Measurements from ENCODE around the gene WRAP73. TPM values are rescaled to one million over a fixed set of nuclear protein-coding genes. Genes with fewer than 3 reads are reported as not detected.

WRAP73 gene
- polyA plus RNA-seq, 1 experiment, result 27.6 TPM

DNA sequence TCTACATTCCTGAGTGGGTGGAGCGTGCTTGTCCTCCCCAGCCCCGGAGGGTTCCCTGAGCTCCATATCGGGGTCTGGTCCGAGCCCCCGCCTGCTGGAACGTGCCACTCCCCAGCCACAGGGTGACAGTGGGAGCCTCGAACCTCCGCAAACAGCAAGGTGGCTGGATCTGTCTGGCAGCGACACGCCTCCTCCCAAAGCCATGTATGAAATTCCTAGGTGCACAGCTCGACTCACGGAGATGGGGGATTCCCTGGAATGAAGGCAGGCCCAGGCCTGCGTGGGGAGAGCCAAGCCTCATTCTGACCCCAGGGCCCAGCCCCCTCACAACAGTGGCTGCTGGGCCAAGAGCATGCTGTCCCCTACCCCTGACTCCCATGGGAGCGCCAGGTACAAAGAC is 35.3 kb upstream of the WRAP73 start:
- H3K36me3 ChIP-seq (ENCODE audit: control insufficient read depth, insufficient read depth, low read length), result no peaks in the 10 kb centered on the region
- ChIA-PET POLR2A (no interaction called here), CTCF (interaction anchor here (1.0 to 1.7 kb wide), 2 partner anchors 10 to 32 kb away, joined by 3 to 4 read pairs; no protein-coding TSS in a partner anchor)
- no peak overlapping the region for H3K4me3 ChIP-seq (ENCODE audit: low read depth, low read length)
- TF ChIP-seq, protein P1, sequence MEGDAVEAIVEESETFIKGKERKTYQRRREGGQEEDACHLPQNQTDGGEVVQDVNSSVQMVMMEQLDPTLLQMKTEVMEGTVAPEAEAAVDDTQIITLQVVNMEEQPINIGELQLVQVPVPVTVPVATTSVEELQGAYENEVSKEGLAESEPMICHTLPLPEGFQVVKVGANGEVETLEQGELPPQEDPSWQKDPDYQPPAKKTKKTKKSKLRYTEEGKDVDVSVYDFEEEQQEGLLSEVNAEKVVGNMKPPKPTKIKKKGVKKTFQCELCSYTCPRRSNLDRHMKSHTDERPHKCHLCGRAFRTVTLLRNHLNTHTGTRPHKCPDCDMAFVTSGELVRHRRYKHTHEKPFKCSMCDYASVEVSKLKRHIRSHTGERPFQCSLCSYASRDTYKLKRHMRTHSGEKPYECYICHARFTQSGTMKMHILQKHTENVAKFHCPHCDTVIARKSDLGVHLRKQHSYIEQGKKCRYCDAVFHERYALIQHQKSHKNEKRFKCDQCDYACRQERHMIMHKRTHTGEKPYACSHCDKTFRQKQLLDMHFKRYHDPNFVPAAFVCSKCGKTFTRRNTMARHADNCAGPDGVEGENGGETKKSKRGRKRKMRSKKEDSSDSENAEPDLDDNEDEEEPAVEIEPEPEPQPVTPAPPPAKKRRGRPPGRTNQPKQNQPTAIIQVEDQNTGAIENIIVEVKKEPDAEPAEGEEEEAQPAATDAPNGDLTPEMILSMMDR (IDR thresholded peaks at IDR 0.05; ENCODE audit: insufficient read depth, low read depth, low read length), result no peak
- DNase-seq (ENCODE audit: low read depth), result no peak
- H3K27me3 ChIP-seq (ENCODE audit: control insufficient read depth, insufficient read depth, low read length), result peaks cover 12% of the 10 kb centered on the region; the same call in 1 of the 2 replicates

DNA sequence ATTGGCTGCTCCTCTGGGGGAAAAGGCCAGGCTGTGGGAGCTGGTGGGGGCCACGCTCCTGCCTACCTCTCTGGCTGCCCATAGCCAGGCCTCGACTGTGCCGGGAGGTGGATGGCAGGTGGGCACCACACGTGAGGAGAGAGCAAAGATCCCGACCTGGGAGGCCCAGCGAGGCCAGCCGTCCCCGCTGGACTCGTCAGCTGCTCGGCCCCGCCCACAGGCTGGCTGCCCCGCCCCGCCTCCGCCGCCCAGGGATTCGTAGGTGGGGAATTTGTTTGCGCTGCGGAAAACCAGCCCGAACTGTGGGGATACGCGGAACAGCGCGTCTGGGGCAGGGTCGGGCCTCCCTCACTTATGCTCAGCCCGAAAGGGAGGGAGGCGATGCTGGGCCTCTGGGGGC is 34.1 kb upstream of the WRAP73 start:
- TF ChIP-seq, protein P1 (IDR thresholded peaks at IDR 0.05; ENCODE audit: insufficient read depth, low read depth, low read length), result no peak
- H3K27me3 ChIP-seq (ENCODE audit: control insufficient read depth, insufficient read depth, low read length), result peaks cover 12% of the 10 kb centered on the region; the same call in 1 of the 2 replicates
- no peaks in the 10 kb centered on the region for H3K36me3 ChIP-seq (ENCODE audit: control insufficient read depth, insufficient read depth, low read length)
- no peak for DNase-seq (ENCODE audit: low read depth)
- H3K4me3 ChIP-seq (ENCODE audit: low read depth, low read length), result no peak overlapping the region
- CTCF ChIA-PET, result interaction anchor here (1.3 kb wide), 1 partner anchor 40 kb away, joined by 3 read pairs; no protein-coding TSS in a partner anchor
- POLR2A ChIA-PET, result interaction anchor here (0.6 kb wide), 1 partner anchor 1101 kb away, joined by 4 read pairs; no protein-coding TSS in a partner anchor

DNA sequence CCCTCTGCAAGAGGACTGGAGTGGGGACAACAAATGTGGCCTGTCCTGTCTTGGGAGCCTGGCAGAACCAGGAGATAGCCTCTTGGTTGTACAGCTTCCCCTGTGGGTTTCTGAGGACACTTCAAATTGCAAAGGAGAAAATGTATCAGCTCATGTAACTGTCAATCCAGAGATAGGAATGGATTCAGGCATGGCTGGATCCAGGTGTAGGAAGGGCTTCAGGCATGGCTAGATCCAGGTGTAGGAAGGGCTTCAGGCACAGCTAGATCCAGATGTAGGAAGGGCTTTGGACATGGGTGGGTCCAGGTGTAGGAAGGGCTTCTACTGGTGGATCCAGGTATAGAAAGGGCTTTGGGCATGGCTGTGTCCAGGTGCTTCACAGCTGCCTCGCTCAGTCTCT is 33.3 kb upstream of the WRAP73 start:
- peaks cover 10% of the 10 kb centered on the region; the same call in 1 of the 2 replicates for H3K27me3 ChIP-seq (ENCODE audit: control insufficient read depth, insufficient read depth, low read length)
- H3K4me3 ChIP-seq (ENCODE audit: low read depth, low read length), result no peak overlapping the region
- CTCF ChIA-PET, result interaction anchor here (1.2 to 1.3 kb wide), 3 partner anchors 13 to 41 kb away, joined by 3 to 6 read pairs (median 3); no protein-coding TSS in a partner anchor
- H3K36me3 ChIP-seq (ENCODE audit: control insufficient read depth, insufficient read depth, low read length), result no peaks in the 10 kb centered on the region
- POLR2A ChIA-PET, result no interaction called here
- DNase-seq (ENCODE audit: low read depth), result no peak
- TF ChIP-seq, protein P1 (IDR thresholded peaks at IDR 0.05; ENCODE audit: insufficient read depth, low read depth, low read length), result no peak

DNA sequence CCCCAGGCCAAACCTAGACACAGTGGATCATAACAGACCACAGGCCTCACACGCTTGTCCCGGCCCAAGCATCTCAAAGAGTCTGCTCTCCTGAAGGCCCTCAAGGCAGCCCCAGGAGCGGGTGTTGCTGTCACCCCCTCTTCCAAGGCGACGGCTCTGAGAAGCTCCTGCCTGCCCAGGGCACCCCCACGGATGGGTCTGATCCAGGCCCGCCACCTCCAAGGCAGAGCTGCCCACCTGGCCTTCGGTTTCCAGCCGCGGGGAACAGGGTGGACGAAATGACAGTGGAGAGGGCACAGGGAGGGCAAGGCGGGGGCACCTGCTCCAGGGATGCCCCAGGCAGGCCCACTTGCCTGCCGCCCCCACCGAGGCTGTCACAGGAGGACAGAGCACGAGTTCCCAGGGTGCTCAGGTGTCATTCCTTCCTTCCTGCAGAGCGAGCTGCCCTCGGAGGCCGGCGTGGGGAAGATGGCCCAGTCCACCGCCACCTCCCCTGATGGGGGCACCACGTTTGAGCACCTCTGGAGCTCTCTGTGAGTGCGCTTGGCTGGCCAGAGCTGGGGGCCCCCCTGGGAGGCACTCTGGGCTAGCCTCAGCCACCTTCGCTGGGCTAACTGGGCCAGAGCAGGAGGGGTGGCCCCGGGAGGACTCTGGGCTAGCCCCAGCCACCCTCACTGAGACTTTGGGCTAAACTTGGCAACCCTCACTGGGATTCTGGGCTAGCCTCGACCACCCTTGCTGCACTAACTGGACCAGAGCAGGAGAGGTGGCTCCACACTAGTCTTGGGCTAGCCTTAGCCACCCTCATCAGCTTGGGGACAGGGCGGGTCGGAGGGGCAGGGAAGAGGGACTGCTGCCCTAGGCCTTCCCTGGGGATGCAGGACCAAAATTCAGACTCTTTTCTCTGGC is 32.2 kb upstream of the WRAP73 start:
- DNase-seq (ENCODE audit: low read depth), result no peak
- peaks cover 7% of the 10 kb centered on the region; the same call in 1 of the 2 replicates for H3K27me3 ChIP-seq (ENCODE audit: control insufficient read depth, insufficient read depth, low read length)
- POLR2A ChIA-PET, result no interaction called here
- no peaks in the 10 kb centered on the region for H3K36me3 ChIP-seq (ENCODE audit: control insufficient read depth, insufficient read depth, low read length)
- TF ChIP-seq, protein P1 (IDR thresholded peaks at IDR 0.05; ENCODE audit: insufficient read depth, low read depth, low read length), result no peak
- H3K4me3 ChIP-seq (ENCODE audit: low read depth, low read length), result no peak overlapping the region
- CTCF ChIA-PET, result interaction anchor here (1.0 to 1.2 kb wide), 3 partner anchors 13 to 27 kb away, joined by 3 to 6 read pairs (median 3); no protein-coding TSS in a partner anchor

DNA sequence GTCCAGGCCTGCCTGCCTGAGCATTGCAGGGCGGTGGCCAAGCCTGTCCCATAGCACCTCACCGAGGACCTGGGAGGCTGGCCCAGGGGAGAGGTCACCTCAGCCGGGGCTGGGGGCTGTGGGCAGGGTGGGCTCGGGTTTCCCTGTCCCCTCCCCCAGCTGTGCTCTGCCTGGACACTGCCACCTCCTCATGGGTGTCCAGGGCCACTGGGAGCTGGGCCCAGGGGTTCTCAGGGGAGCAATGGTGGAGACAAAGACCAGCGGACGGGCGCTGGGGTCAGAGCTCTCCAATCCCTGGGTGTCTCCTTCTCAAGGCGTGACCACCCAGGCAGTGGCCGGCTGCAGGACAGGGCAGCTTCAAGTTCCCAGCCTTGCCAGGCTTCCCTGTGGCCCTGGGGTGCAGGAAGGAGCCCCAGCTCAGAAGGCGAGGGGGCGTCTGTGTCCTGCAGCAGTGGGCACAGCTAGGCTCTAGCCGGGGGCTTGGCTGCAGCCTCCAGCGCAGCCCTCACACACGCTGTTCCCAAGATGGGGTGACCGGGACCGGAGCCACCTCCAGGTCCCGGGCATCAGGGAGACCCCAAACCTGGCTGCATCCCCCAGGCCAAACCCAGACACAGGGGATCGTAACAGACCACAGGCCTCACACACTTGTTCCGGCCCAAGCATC is 31.5 kb upstream of the WRAP73 start:
- DNase-seq (ENCODE audit: low read depth), result no peak
- ChIA-PET CTCF (interaction anchor here (1.0 kb wide), 1 partner anchor 14 kb away, joined by 3 read pairs; no protein-coding TSS in a partner anchor), POLR2A (no interaction called here)
- Histone ChIP-seq H3K27me3 (ENCODE audit: control insufficient read depth, insufficient read depth, low read length) (peaks cover 6% of the 10 kb centered on the region; the same call in 1 of the 2 replicates), H3K36me3 (ENCODE audit: control insufficient read depth, insufficient read depth, low read length) (no peaks in the 10 kb centered on the region), H3K4me3 (ENCODE audit: low read depth, low read length) (no peak overlapping the region)
- TF ChIP-seq, protein P1 (IDR thresholded peaks at IDR 0.05; ENCODE audit: insufficient read depth, low read depth, low read length), result no peak
